Testis (tissue), 2 donors: ENCODE results near the gene LSM7.

Experiments used
- POLR2A ChIP-seq: fragments of 450-650 bp; IDR thresholded peaks from one replicate; pipeline ENCODE4 v1.6.1; 2017; ENCODE audit warnings: antibody characterized with exemption, mild to moderate bottlenecking, moderate library complexity
- TF ChIP-seq, protein P1 (sequence below), 3 experiments: fragments of 450-650 bp in 2 of 3; fragments of 200-600 bp in 1 of 3; sonication (generic) in 1 of 3; IDR thresholded peaks; one replicate each; pipeline ENCODE4 v1.5.1; 2016 to 2019; ENCODE audit warnings: antibody characterized with exemption in 3 of 3, mild to moderate bottlenecking in 2 of 3, moderate library complexity in 1 of 3

DNA sequence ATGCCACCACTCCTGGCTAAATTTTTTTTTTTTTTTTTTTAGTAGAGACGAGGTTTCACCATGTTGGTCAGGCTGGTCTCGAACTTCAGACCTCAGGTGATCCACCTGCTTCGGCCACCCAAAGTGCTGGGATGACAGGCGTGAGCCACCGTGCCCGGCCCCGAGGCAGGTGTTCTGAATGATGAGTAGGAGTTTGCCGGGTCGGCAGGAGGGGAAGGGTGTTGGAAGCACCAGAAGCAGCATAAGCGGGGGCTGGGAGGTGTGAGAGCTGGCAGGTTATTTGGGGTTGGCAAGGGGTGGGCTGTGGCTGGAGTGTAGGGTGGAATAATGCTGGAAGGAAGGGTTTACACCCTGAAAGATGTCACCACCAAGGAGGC is 1.9 kb upstream of the LSM7 start:
- TF ChIP-seq, protein P1, sequence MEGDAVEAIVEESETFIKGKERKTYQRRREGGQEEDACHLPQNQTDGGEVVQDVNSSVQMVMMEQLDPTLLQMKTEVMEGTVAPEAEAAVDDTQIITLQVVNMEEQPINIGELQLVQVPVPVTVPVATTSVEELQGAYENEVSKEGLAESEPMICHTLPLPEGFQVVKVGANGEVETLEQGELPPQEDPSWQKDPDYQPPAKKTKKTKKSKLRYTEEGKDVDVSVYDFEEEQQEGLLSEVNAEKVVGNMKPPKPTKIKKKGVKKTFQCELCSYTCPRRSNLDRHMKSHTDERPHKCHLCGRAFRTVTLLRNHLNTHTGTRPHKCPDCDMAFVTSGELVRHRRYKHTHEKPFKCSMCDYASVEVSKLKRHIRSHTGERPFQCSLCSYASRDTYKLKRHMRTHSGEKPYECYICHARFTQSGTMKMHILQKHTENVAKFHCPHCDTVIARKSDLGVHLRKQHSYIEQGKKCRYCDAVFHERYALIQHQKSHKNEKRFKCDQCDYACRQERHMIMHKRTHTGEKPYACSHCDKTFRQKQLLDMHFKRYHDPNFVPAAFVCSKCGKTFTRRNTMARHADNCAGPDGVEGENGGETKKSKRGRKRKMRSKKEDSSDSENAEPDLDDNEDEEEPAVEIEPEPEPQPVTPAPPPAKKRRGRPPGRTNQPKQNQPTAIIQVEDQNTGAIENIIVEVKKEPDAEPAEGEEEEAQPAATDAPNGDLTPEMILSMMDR (IDR thresholded peaks at IDR 0.05) = no peak
- TF ChIP-seq POLR2A = no peak
